GM19025 (cell line): ENCODE data around the gene SLC43A1.

Experiments used
- ATAC-seq: cut with Tn5 transposase; IDR thresholded peaks from one replicate; pipeline ENCODE4 v1.9.1; 2021; ENCODE audit warnings: mild to moderate bottlenecking, low read depth, moderate library complexity; ENCODE audit not compliant: unreplicated experiment

SLC43A1 gene

GRCh38 chr11:57530215-57530595 is 14.7 kb upstream of the SLC43A1 start:
- ATAC-seq, result peak; percentile 1

- ATAC-seq, result no peak
Observed at GRCh38 chr11:57529012-57529411, 13.5 kb upstream of the SLC43A1 start.

- no peak for ATAC-seq
Observed at GRCh38 chr11:57527056-57527631, 11.6 kb upstream of the SLC43A1 start.

- no peak for ATAC-seq
Observed at GRCh38 chr11:57523419-57523818, 7.9 kb upstream of the SLC43A1 start.

- ATAC-seq, result no peak
Observed at GRCh38 chr11:57521116-57521515, 5.6 kb upstream of the SLC43A1 start.

DNA sequence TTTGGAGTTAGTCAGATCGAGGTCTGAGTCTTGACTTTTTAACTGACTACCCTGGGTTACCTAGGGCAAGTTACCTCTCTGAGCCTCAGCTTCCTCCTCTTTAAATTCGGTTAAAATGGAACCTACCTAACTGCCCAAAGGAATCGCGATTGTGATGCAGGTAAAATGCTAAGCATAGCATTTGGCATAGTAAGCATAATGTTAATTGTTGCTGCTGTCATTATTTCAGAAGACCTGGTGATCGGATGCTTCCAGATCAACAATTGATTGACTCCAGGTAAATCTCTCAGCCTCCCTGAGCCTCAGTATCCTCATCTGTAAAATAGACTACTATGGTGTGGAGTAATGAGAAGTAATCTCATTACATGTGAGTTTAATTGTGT is 550 bp upstream of the SLC43A1 start:
- ATAC-seq, result no peak

DNA sequence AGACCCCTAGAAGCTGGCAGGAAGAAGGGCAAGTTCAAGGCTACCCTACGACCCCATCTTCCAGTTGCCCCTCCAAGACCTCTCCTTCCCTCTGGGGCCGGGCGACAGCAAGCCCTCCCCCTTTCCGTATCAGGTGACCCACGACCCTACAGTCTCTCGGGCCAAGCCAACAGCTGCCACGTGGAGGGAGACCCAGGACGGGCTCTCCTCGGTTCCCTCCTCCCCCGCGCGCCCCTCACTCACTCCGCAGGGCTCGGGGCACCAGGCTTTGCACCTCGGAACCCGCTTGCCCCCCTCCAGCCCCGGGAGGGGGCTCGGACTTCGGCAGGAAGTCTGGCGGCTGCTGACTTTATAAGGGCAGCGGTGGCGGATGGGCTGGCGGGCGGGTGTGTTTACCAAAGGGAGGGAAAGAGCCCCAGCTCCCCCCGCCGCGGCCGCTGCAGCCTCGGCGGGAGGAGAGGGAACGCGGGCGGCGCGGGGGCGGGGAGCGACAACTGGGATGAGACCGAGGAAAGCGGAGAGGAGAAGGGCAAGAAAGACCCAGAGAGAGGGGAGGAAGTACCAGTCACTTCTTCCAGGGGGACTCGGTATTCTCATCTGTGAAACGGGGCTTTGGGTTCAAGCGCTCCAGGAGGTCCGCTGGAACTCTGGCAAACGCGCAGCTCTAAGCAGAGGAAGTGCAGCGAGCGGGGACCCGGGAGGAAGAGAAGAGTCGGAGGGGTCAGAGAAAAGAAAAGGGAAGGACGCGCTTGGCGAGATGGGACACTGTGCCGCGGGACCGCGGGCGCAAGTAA is 767 bp downstream of the SLC43A1 start:
- ATAC-seq, result peak; percentile 31

GRCh38 chr11:57513911-57514537 is 1.5 kb downstream of the SLC43A1 start:
- peak; percentile 31 for ATAC-seq

DNA sequence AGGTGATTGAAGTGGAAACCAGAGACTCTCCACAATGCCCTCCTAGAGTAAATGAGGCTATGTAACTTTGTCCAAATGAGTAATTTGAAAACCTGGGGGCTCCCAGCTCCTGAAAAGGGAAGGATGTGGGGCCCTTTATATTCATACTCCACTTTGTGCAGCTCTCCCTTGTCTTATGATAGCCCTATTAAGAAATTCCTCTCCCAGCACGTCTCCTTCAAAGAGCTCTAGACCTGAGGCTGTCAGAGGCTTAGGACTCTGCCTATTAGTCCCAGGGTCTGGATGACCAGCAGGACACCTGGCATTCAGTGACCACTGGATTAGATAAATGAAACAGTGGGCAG is 2.1 kb downstream of the SLC43A1 start:
- no peak for ATAC-seq

GRCh38 chr11:57512646-57513451 is 2.7 kb downstream of the SLC43A1 start:
- ATAC-seq, result no peak

- ATAC-seq, result no peak
Observed at GRCh38 chr11:57511741-57512430, 3.6 kb downstream of the SLC43A1 start.

GRCh38 chr11:57508341-57509170 is 6.9 kb downstream of the SLC43A1 start:
- no peak for ATAC-seq

DNA sequence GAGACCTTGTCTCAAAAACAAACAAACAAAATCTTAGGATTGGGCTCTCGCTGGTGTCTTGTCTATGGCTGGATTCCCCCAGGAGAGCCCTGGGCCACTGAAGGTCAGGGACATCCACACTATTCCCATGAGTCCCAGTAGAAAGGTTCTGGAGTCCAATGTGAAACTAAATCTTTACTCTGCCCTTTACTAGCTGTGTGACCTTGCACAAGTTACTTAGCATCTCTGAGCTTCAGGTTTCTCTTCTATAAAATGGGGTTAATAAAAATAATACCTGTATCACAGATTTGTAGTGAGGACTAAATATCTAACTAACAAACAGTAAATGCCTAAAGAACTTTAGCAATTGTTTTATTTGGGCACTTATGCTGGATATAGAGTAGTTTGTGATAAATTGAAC is 9.0 kb downstream of the SLC43A1 start:
- ATAC-seq, result no peak

- ATAC-seq, result no peak
Observed at GRCh38 chr11:57504511-57504910, 11.0 kb downstream of the SLC43A1 start.

DNA sequence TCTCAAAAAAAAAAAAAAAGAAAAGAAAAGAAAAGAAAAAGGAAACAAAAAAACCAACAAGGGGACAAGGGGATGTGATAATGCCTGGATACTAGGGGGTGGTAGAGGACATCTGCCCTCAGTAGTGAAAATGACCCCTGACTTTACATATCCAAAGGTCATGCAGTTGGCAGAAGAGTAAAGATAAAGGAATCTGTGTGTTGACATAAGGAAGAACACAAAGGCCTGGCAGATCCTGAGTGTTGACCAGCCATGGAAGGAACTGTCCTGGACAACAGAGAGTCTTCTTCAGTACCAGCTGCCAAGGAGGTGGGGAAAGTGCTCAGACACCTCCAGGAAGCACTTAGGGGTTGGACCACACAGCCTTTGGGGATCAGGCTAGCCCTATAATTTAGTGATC is 12.6 kb downstream of the SLC43A1 start:
- ATAC-seq, result no peak

GRCh38 chr11:57502376-57502775 is 13.1 kb downstream of the SLC43A1 start:
- no peak for ATAC-seq

DNA sequence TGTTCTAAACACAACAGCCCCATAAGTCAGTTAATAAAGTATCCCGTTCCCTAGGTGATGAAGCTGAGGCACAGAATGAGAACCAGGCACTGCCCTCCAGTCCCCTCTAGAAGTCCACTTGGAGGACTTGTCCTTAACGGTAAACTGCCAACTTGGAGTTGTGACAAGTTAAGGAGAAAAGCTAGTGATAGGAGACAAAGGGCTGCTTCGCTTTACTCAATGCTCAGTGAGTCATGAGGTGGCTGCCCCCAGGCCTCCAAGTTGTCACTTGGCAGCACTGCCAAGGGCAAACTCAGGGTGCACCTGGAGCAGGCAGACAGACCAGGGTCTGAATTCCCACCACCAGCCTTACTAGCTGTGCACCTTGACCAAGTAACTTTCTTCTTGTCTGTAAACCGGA is 13.5 kb downstream of the SLC43A1 start:
- no peak for ATAC-seq

- ATAC-seq, result no peak
Observed at GRCh38 chr11:57500926-57501325, 14.6 kb downstream of the SLC43A1 start.

DNA sequence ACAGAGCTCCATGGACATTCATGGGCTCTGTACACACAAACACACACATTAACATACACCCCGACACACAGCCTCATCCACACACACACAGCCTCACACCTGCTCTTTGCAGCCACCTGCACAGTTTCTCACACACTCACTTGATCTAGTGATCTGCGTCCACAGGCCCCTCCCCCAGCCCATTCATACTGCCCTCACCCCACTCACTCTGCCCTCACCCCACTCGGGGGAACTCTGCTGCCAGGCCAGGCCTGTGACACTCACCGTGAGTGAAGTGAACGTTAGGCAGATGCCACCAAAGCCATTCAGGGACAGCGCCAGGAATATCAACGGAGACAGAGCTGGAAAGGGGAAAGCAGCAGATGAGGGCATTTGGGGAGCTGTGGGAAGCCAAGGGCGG is 15.0 kb downstream of the SLC43A1 start:
- ATAC-seq, result no peak

GRCh38 chr11:57499983-57500461 is 15.5 kb downstream of the SLC43A1 start:
- ATAC-seq, result no peak
